ENCODE data around the gene ZNF132. TPM values are rescaled to one million over a fixed set of nuclear protein-coding genes. Genes with fewer than 3 reads are reported as not detected.

ZNF132 gene
- total RNA-seq, 1 experiment from 2014 or later = 2.6 TPM

- no peak for DNase-seq (ENCODE audit: low spot score)
- H3K4me1 Mint-ChIP-seq = no peaks in the 10 kb centered on the region
- H3K27me3 Mint-ChIP-seq (ENCODE audit: low read depth) = no peaks in the 10 kb centered on the region
- peaks cover 4% of the 10 kb centered on the region; the same call in 1 of the 2 replicates for H3K9me3 Mint-ChIP-seq
- TF ChIP-seq ZNF281 (CRISPR knock-in tag; IDR thresholded peaks at IDR 0.05) (no peak), ZBTB21 (CRISPR knock-in tag; IDR thresholded peaks at IDR 0.05; ENCODE audit: borderline replicate concordance) (no peak), ZNF263 (CRISPR knock-in tag; IDR thresholded peaks at IDR 0.05; ENCODE audit: low read depth) (no peak), FOXP4 (CRISPR knock-in tag; IDR thresholded peaks at IDR 0.05) (no peak), FOXP1 (CRISPR knock-in tag; IDR thresholded peaks at IDR 0.05; ENCODE audit: borderline replicate concordance) (no peak), TEAD1 (CRISPR knock-in tag; IDR thresholded peaks at IDR 0.05) (no peak), JUN (CRISPR knock-in tag; IDR thresholded peaks at IDR 0.05) (no peak), IRF1 (CRISPR knock-in tag; IDR thresholded peaks at IDR 0.05) (no peak)
- TF ChIP-seq, protein P1, sequence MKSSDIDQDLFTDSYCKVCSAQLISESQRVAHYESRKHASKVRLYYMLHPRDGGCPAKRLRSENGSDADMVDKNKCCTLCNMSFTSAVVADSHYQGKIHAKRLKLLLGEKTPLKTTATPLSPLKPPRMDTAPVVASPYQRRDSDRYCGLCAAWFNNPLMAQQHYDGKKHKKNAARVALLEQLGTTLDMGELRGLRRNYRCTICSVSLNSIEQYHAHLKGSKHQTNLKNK (CRISPR knock-in tag; IDR thresholded peaks at IDR 0.05) = no peak
- POLR2A ChIA-PET = no interaction called here
- H3K36me3 Mint-ChIP-seq = no peaks in the 10 kb centered on the region
- no peak overlapping the region for H3K4me3 Mint-ChIP-seq
- no peak for ATAC-seq
- no peak overlapping the region for H3K27ac Mint-ChIP-seq
- CTCF ChIA-PET = interaction anchor here (0.9 to 1.3 kb wide), 4 partner anchors 16 to 35 kb away, joined by 3 to 4 read pairs (median 4); no protein-coding TSS in a partner anchor
Observed at GRCh38 chr19:58483776-58484175, 43.8 kb upstream of the ZNF132 start.

GRCh38 chr19:58482372-58482771, 42.4 kb upstream of the ZNF132 start:
- H3K4me3 Mint-ChIP-seq = no peak overlapping the region
- H3K27ac Mint-ChIP-seq = no peak overlapping the region
- POLR2A ChIA-PET = no interaction called here
- H3K36me3 Mint-ChIP-seq = no peaks in the 10 kb centered on the region
- no peak for TF ChIP-seq ZNF396 (CRISPR knock-in tag; IDR thresholded peaks at IDR 0.05; ENCODE audit: borderline replicate concordance)
- TF ChIP-seq ATF6 (CRISPR knock-in tag; IDR thresholded peaks at IDR 0.05) = no peak
- TF ChIP-seq FOXK1 (CRISPR knock-in tag; IDR thresholded peaks at IDR 0.05) = no peak
- no peak for TF ChIP-seq ZNF138 (CRISPR knock-in tag; conservative IDR thresholded peaks at IDR 0.05)
- TF ChIP-seq MAX (CRISPR knock-in tag; IDR thresholded peaks at IDR 0.05) = no peak
- TF ChIP-seq SP1 (CRISPR knock-in tag; conservative IDR thresholded peaks at IDR 0.05) = no peak
- TF ChIP-seq HMGA2 (CRISPR knock-in tag; IDR thresholded peaks at IDR 0.05) = no peak
- TF ChIP-seq AFF4 (CRISPR knock-in tag; IDR thresholded peaks at IDR 0.05; ENCODE audit: borderline replicate concordance) = no peak
- no peaks in the 10 kb centered on the region for H3K4me1 Mint-ChIP-seq
- ATAC-seq = no peak
- CTCF ChIA-PET = interaction anchor here (0.6 to 1.1 kb wide), 2 partner anchors 37 to 38 kb away, joined by 3 read pairs; no protein-coding TSS in a partner anchor
- H3K27me3 Mint-ChIP-seq (ENCODE audit: low read depth) = no peaks in the 10 kb centered on the region; the same call in none of the 2 replicates
- DNase-seq (ENCODE audit: low spot score) = no peak
- peaks cover 4% of the 10 kb centered on the region; the same call in 1 of the 2 replicates for H3K9me3 Mint-ChIP-seq
